HAP-1 (cell line): ENCODE measurements around the gene CARF.
"Not testable (repeated sequence)": the region's sequence is repeated elsewhere in the genome, so short reads cannot be mapped to it uniquely, and the experiment has no call there.

Experiments
- DNase-seq, 2 experiments: peaks; one replicate each; pipeline ENCODE4 v3.0.0-alpha.2; 2016 to 2020; ENCODE audit warnings: low spot score in 2 of 2
- H3K27me3 ChIP-seq: fragments of 250-450 bp; sonication (Bioruptor Pico); 2 replicates; pipeline ENCODE4 v1.5.1; 2020; ENCODE audit warnings: low read depth, mild to moderate bottlenecking, moderate library complexity
- H3K36me3 ChIP-seq: fragments of 250-450 bp; sonication (Bioruptor Pico); replicated peaks from 2 replicates; pipeline ENCODE4 v1.5.1; 2020; ENCODE audit warnings: mild to moderate bottlenecking
- H3K4me1 ChIP-seq: fragments of 250-450 bp; sonication (Bioruptor Pico); 2 replicates; pipeline ENCODE4 v1.5.1; 2020; ENCODE audit warnings: mild to moderate bottlenecking
- H3K4me3 ChIP-seq: fragments of 250-450 bp; sonication (Bioruptor Pico); 2 replicates; pipeline ENCODE4 v1.5.1; 2020; ENCODE audit warnings: mild to moderate bottlenecking, moderate library complexity
- H3K9me3 ChIP-seq: fragments of 250-450 bp; sonication (Bioruptor Pico); 2 replicates; pipeline ENCODE4 v1.5.1; 2020; ENCODE audit warnings: mild to moderate bottlenecking, moderate library complexity
- in situ Hi-C: fragments of 300-500 bp; cut with MboI; formaldehyde crosslinking; loops from 3 replicates; pipeline ENCODE4 v1.14.3; 2020; ENCODE audit warnings: low sequenced_read_pairs, inconsistent platforms, mixed read lengths

The CARF gene

DNA sequence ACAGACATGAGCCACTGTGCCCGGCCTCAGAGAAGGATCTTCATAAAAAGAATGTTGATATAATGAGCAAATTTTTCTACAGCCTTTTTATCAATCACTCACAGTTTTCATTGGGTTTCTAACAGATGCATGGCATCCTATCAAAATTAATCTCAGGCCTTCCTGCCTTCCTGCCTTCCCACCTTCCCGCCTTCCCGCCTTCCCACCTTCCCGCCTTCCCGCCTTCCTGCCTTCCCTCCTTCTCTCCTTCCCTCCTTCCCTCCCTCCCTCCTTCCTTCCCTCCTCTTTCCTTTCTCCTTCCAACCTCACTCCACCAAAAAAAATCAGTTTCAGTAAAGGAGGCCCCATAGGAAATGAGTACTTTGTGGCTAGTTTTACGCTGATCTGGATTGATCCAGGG, 48.4 kb downstream of the CARF start:
- Histone ChIP-seq H3K36me3 (no peaks in the 10 kb centered on the region), H3K4me3 (no peak overlapping the region), H3K4me1 (no peaks in the 10 kb centered on the region), H3K9me3 (no peaks in the 10 kb centered on the region), H3K27me3 (no peaks in the 10 kb centered on the region)
- DNase-seq, result no peak
- in situ Hi-C loops, result no loop called here

DNA sequence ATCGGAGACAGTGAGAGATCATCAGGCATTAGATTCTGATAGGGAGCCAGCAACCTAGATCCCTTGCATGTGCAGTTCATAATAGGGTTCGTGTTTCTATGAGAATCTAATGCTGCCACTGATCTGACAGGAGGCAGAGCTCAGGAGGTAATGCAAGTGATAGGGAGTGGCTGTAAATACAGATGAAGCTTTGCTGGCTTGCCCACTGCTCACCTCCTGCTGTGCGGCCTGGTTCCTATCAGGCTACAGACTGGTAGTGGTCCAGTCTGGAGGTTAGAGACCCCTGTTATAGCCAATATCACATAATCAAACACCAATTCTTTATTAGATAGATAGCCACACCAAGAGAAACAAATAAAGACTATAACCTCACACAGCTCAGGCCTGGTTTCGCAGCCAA, 51.6 kb downstream of the CARF start:
- Histone ChIP-seq H3K4me1 (no peaks in the 10 kb centered on the region), H3K27me3 (no peaks in the 10 kb centered on the region), H3K36me3 (no peaks in the 10 kb centered on the region), H3K4me3 (no peak overlapping the region), H3K9me3 (no peaks in the 10 kb centered on the region)
- in situ Hi-C loops, result no loop called here
- no peak for DNase-seq

DNA sequence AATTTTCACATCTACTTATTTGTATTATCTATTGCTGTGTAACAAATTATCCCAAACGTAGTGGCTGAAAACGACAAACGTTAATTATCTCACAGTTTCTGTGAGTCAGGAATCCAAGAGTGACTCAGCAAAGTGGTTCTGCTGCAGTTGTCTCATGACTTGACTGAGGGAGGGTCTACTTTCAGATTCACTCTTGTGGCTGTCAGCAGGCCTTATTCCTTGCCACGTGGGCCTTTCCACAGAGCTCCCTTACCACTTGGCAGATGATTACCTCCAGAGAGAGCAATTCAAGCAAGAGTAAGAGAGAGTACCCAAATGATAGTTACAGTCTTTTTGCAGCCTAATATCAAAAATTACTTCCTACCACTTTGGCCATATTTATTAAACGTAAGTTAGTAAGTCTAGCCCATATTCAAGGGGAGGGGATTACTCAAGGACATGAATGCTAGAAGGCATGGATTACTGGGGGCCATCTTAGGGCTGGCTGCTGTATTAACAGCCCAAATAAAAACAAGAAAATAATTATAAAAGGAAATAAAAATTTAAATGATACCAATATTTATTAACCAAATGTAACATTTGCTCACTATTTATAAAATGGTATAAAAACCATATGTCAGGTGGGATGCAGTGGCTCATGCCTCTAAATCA, 53.9 kb downstream of the CARF start:
- H3K4me3 ChIP-seq, result no peak overlapping the region
- H3K9me3 ChIP-seq, result no peaks in the 10 kb centered on the region
- no peaks in the 10 kb centered on the region for H3K36me3 ChIP-seq
- no peaks in the 10 kb centered on the region; the same call in 1 of the 2 replicates for H3K4me1 ChIP-seq
- in situ Hi-C loops, result no loop called here
- H3K27me3 ChIP-seq, result no peaks in the 10 kb centered on the region
- no peak for DNase-seq

DNA sequence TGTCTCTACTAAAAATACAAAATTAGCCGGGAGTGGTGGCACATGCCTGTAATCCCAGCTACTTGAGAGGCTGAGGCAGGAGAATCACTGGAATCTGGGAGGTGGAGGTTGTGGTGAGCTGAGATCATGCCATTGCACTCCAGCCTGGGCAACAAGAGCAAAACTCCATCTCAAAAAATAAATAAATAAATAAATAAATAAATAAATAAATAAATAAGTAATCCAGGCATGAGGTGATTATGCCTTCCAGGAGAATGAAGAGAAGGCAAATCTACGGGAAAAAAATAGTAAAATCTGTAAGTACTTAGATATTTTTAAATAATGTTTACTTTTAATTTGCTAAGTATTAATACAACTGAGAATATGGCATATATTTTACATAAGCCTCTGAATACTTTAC, 57.3 kb downstream of the CARF start:
- H3K9me3 ChIP-seq, DNase-seq, H3K36me3 ChIP-seq, in situ Hi-C loops, H3K4me3 ChIP-seq, H3K4me1 ChIP-seq, H3K27me3 ChIP-seq: not testable (repeated sequence)

DNA sequence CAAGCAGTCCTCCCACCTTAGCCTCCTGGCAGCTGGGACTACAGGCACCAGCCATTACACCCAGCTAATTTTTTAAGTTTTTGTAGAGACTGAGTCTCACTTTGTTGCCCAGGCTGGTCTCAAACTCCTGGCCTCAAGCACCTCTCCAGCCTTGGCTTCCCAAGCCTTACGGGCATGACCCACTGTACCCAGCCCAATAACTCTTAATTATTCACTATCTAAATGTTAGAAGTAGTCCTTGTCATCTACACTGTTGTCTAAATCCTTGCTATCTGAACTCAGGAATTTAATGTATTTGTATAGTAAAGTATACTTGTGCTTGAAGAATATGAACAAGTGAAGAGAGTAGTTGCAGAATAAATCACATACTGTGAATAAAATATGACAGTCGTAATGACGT, 64.7 kb downstream of the CARF start:
- Histone ChIP-seq H3K27me3 (no peaks in the 10 kb centered on the region), H3K4me3 (no peak overlapping the region), H3K4me1 (no peaks in the 10 kb centered on the region), H3K9me3 (no peaks in the 10 kb centered on the region; the same call in 1 of the 2 replicates), H3K36me3 (no peaks in the 10 kb centered on the region)
- no peak for DNase-seq
- in situ Hi-C loops, result no loop called here

DNA sequence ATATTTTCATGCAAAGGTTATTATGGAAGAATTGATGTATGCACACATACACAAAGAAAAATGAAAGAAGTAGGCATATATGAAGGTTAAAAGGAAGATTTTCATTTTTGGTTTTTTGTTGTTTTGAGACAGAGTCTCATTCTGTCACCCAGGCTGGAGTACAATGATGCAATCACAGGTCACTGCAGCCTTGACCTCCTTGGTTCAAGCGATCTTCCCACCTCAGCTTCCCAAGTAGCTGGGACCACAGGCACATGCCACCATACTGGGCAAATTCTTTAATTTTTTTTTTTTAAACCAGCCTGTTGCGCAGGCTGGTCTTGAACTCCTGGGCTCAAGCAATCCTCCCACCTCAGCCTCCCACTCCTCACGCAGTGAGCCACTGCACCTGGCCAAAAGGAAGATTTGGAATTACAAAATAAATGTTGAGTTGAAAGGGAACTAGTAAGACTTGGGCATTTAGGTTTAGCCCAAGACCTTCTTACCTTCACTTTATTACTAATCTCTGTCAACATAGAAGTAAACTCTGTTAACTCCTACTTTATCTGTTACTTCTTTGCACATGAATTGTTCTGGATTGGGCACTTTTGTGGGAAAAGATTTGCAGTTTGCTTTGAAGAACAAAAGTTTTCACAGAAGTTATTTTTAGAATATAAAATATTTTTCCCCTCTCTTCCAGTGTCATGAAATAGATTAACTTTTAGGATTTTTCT, 70.9 kb downstream of the CARF start:
- Histone ChIP-seq H3K4me1 (no peaks in the 10 kb centered on the region), H3K9me3 (no peaks in the 10 kb centered on the region; the same call in 1 of the 2 replicates), H3K36me3 (no peaks in the 10 kb centered on the region), H3K27me3 (no peaks in the 10 kb centered on the region), H3K4me3 (no peak overlapping the region)
- no peak for DNase-seq
- in situ Hi-C loops, result no loop called here

DNA sequence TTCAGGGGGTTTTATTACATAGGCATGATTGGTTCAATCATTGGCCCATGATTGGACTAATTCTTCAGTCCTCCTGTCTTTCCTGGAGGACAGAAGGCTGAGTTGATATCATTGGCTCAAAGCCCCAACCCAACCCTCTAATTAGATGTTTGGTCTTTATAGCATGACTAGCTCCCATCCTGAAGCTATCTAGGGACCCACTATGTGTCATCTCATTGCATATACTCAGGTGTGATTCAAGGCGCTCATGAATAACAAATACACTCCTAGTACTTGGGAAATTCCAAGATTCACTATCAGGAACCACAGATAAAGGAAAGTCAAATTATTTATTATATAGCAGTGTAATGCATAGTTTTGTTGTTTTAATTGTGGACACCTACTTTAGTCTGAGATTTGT, 77.7 kb downstream of the CARF start:
- H3K4me3 ChIP-seq, result no peak overlapping the region
- H3K9me3 ChIP-seq, result no peaks in the 10 kb centered on the region
- in situ Hi-C loops, result no loop called here
- no peaks in the 10 kb centered on the region for H3K27me3 ChIP-seq
- H3K36me3 ChIP-seq, result no peaks in the 10 kb centered on the region
- no peaks in the 10 kb centered on the region for H3K4me1 ChIP-seq
- no peak for DNase-seq

DNA sequence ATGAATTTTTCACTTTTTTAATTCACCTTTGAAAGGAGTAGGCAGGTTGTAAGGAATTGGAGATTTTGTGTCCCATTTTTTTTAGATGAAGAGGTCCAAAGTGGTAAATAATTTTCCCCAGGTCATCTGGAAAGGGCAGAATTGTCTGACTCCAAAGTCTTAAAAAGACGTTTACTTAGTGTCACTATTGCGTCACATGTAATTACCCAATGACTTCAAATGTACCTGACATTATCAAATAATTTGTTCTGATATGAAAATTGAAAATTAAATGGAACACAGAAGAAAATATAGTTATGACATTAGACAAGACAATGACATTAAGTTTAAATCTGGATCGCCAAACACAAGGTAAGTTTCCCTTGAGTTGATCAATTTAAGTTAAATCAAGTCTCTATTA, 78.4 kb downstream of the CARF start:
- in situ Hi-C loops, result no loop called here
- H3K4me3 ChIP-seq, result no peak overlapping the region
- no peaks in the 10 kb centered on the region for H3K27me3 ChIP-seq
- H3K36me3 ChIP-seq, result no peaks in the 10 kb centered on the region
- no peak for DNase-seq
- H3K9me3 ChIP-seq, result no peaks in the 10 kb centered on the region
- no peaks in the 10 kb centered on the region for H3K4me1 ChIP-seq

DNA sequence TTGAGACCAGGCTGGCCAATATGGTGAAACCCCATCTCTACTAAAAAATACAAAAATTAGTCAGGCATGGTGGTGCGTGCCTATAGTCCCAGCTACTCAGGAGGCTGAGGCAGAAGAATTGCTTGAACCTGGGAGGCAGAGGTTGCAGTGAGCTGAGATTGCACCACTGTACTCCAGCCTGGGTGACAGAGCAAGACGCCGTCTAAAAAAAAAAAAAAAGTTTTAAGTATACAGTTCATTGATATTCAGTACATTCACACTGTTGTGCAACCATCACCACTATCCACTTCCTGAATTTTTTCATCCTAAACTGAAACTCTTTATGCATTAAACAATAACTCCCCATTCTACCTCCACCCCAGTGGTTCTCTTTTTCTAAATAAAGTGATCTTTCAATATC, 85.0 kb downstream of the CARF start:
- H3K9me3 ChIP-seq, H3K4me3 ChIP-seq, H3K27me3 ChIP-seq, in situ Hi-C loops, H3K36me3 ChIP-seq, H3K4me1 ChIP-seq, DNase-seq: not testable (repeated sequence)

DNA sequence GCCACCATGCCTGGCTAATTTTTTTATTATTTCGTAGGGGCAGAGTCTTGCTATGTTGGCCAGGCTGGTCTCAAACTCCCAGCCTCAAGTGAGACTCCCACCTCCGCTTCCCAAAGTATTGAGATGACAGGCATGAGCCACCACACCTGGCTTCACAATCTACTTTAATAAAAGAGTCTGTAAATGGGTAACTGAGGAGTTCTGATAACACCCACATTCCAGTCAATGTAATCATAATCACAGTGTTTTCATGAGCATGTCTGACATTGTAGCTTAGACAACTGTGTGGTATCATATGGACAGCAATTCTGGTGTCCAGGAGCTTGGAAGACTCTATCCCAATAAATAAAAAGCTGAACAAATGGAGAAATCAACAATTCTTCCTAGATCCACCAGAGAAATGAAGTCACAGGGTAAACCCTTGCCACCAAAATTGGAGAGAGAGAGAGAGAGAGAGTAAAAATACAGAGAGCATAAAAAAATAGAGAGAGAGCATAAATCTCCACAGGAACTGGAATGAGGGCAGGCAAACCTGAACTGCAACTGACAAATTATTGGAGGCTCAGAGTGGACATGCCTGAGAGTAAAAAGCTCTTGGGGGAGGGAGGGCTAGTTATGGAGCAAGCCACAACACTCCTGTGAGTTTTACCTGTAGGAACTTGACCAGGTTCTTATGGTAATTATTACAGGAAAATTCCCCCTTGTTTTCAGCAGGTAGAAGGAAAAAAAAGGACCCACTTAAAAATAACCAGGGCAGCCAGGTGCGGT, 90.2 kb downstream of the CARF start:
- in situ Hi-C loops, result no loop called here
- H3K36me3 ChIP-seq, result no peaks in the 10 kb centered on the region
- H3K27me3 ChIP-seq, result no peaks in the 10 kb centered on the region
- H3K4me3 ChIP-seq, result no peak overlapping the region
- no peak for DNase-seq
- H3K4me1 ChIP-seq, result no peaks in the 10 kb centered on the region
- no peaks in the 10 kb centered on the region for H3K9me3 ChIP-seq

DNA sequence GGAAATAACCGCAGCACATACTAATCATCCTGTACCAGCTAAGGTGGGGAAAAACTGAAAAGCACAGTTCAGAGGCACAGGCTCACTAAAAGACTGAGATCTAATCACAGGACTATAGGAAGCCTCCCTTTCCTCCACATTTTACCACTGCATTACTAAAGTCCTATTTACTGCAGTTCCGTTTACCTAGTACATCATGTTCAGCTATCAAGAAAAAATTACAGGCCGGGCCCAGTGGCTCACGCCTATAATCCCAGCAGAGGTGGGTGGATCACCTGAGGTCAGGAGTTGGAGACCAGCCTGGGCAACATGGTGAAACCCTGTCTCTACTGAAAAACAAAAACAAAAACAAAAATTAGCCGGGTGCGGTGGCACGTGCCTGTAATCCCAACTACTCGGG, 91.6 kb downstream of the CARF start:
- in situ Hi-C loops, result no loop called here
- Histone ChIP-seq H3K36me3 (no peaks in the 10 kb centered on the region), H3K27me3 (no peaks in the 10 kb centered on the region), H3K9me3 (no peaks in the 10 kb centered on the region), H3K4me1 (no peaks in the 10 kb centered on the region), H3K4me3 (no peak overlapping the region)
- no peak for DNase-seq

DNA sequence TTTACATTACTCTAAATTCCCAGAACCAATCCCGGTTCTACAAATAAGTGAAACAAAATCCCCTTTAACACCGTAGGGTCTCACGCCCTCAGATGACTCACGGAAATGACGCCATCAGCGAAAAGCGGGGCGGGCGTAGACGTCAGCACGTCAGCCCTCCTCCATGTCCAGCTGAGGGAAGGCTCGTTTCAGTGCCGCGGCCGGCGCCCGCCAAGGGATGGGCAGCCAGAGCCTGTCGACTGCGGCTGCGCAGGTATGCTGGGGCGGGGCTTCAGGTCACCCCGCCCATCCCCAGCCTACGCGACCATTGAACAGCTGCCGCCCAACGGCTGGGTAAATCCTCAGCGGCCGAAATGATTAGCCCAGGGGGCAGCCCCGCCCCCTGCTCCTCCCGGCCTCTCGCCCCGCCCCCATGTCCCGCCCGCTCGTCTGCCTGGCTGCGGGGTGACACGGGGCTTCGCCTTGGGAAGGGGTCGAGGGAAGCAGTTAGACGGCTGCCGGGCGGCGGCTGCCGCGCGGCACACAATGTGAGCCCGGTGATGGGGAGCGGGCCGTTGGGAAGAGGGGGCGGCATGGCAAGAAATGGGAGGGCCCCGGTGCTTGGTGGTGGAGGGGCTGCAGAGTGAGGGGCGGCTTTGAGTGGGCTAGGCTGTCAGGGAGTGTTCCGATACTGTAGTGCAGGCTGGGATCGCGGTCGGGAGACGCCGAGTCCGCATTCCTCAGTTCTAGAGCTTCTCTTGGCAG, 102.6 kb downstream of the CARF start, which contains the start of gene NBEAL1:
NBEAL1 (plus strand) TSS at position 420 of the 744 bp plus-strand sequence. CDS start 1,510 bp downstream, outside the sequence.
- H3K4me1 ChIP-seq, result peaks cover 35% of the 10 kb centered on the region
- no peaks in the 10 kb centered on the region for H3K9me3 ChIP-seq
- DNase-seq, result peak; percentile 92 to 97
- no peaks in the 10 kb centered on the region for H3K27me3 ChIP-seq
- no peaks in the 10 kb centered on the region for H3K36me3 ChIP-seq
- in situ Hi-C loops, result no loop called here
- H3K4me3 ChIP-seq, result peak within 1 kb of the TSS; percentile 71

DNA sequence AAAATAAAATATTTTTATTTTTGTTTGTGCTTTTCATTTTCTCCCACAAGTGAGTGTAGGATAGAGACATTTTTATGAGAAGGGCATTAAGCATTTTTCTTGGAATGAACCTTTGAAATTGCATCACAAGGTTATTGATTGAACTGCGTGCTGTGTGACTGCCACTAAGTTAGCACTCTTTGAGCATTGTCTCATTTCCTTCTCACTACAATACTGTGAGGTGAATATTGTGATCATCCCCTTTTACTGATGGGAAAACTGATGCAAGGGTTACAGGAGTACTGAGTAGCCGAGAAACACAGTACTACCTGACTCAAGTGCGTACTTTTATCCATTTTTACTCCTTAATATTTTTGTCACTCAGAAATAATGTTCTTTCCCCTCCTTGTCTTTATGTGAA, 104.6 kb downstream of the CARF start:
- Histone ChIP-seq H3K27me3 (no peaks in the 10 kb centered on the region), H3K4me3 (no peak overlapping the region; the same call in 1 of the 2 replicates), H3K9me3 (no peaks in the 10 kb centered on the region), H3K4me1 (peaks cover 35% of the 10 kb centered on the region), H3K36me3 (no peaks in the 10 kb centered on the region)
- in situ Hi-C loops, result no loop called here
- no peak for DNase-seq
